Keratinocyte (primary cell): ENCODE measurements around the gene RPL26. TPM values are rescaled to one million over a fixed set of nuclear protein-coding genes. Genes with fewer than 3 reads are reported as not detected.

Source experiments
- DNase-seq: peaks from one replicate; pipeline ENCODE4 v3.0.0-alpha.2; 2011; ENCODE audit warnings: low read depth, missing footprints, low spot score
- FAIRE-seq: peaks from 2 replicates; lab custom pipeline; 2011; peaks lifted over from hg19 to GRCh38; lab: Jason Lieb, UNC
- H2AFZ ChIP-seq: 2 replicates; pipeline ENCODE4 v1.6.0; 2012; ENCODE audit warnings: low read length, control low read depth, inconsistent platforms; ENCODE audit not compliant: control insufficient read depth
- H3K27ac ChIP-seq: 2 replicates; pipeline ENCODE4 v1.5.1; 2011; ENCODE audit warnings: low read length; ENCODE audit not compliant: control insufficient read depth, insufficient read depth
- H3K27me3 ChIP-seq: 3 replicates; pipeline ENCODE4 v1.6.0; 2011; ENCODE audit warnings: low read length; ENCODE audit not compliant: control insufficient read depth, insufficient read depth; ENCODE audit errors: extremely low read depth
- H3K36me3 ChIP-seq, 2 experiments: 2 replicates in 1 of 2; 3 replicates in 1 of 2; pipeline ENCODE4 v1.5.1; 2011; ENCODE audit warnings: low read length in 2 of 2, mild to moderate bottlenecking in 1 of 2; ENCODE audit not compliant: control insufficient read depth in 2 of 2, insufficient read depth in 2 of 2; ENCODE audit errors: extremely low read depth in 1 of 2
- H3K4me1 ChIP-seq: 3 replicates; pipeline ENCODE4 v1.5.1; 2011; ENCODE audit warnings: low read length; ENCODE audit not compliant: control insufficient read depth, insufficient read depth; ENCODE audit errors: extremely low read depth
- H3K4me2 ChIP-seq: 3 replicates; pipeline ENCODE4 v1.6.0; 2011; ENCODE audit warnings: low read depth, low read length; ENCODE audit not compliant: control insufficient read depth, insufficient read depth; ENCODE audit errors: extremely low read depth
- H3K4me3 ChIP-seq, 3 experiments: fragments of 200-600 bp in 1 of 3; sonication (generic) in 1 of 3; 2 replicates in 2 of 3; 3 replicates in 1 of 3; pipeline ENCODE4 v1.5.1; 2011 to 2016; ENCODE audit warnings: low read length in 3 of 3, mild to moderate bottlenecking in 3 of 3, control low read depth in 2 of 3, inconsistent platforms in 1 of 3, low read depth in 1 of 3, mixed read lengths in 1 of 3, mixed run types in 1 of 3, moderate library complexity in 1 of 3; ENCODE audit not compliant: control insufficient read depth in 2 of 3, insufficient read depth in 2 of 3; ENCODE audit errors: extremely low read depth in 1 of 3
- H3K79me2 ChIP-seq: 2 replicates; pipeline ENCODE4 v1.6.0; 2012; ENCODE audit warnings: low read length; ENCODE audit not compliant: control insufficient read depth, insufficient read depth
- H3K9ac ChIP-seq: 3 replicates; pipeline ENCODE4 v1.6.0; 2011; ENCODE audit warnings: low read length; ENCODE audit not compliant: control insufficient read depth, insufficient read depth; ENCODE audit errors: extremely low read depth
- H3K9me1 ChIP-seq: 3 replicates; pipeline ENCODE4 v1.6.0; 2011; ENCODE audit warnings: low read length; ENCODE audit not compliant: control insufficient read depth, insufficient read depth; ENCODE audit errors: extremely low read depth
- H3K9me3 ChIP-seq: 2 replicates; pipeline ENCODE4 v1.5.1; 2012; ENCODE audit warnings: low read depth, low read length; ENCODE audit not compliant: control insufficient read depth
- H4K20me1 ChIP-seq: 3 replicates; pipeline ENCODE4 v1.6.0; 2011; ENCODE audit warnings: low read length; ENCODE audit not compliant: control insufficient read depth, insufficient read depth; ENCODE audit errors: extremely low read depth
- CTCF ChIP-seq, 3 experiments: IDR thresholded peaks in 1 of 3; conservative IDR thresholded peaks in 1 of 3; optimal IDR thresholded peaks in 1 of 3; 2 replicates in 2 of 3; 3 replicates in 1 of 3; pipeline versions ENCODE3 to v1.5.1; 2011; ENCODE audit warnings: low read length in 3 of 3, mild to moderate bottlenecking in 3 of 3, moderate library complexity in 2 of 3, control low read depth in 1 of 3, inconsistent platforms in 1 of 3; ENCODE audit not compliant: insufficient read depth in 2 of 3; ENCODE audit errors: extremely low read depth in 1 of 3
- EZH2 ChIP-seq: IDR thresholded peaks from one replicate; pipeline ENCODE4 v1.6.1; 2012; ENCODE audit warnings: inconsistent platforms, mild to moderate bottlenecking, low read length, moderate library complexity
- dilution Hi-C: fragments of 300-500 bp; cut with MboI; formaldehyde crosslinking; loops from one replicate; pipeline ENCODE4 v1.7.0; 2020; ENCODE audit warnings: low sequenced_read_pairs; ENCODE audit not compliant: extremely low pct_ligation_motif_present
- polyA plus RNA-seq, 5 experiments: library from polyadenylated mRNA; depleted of rRNA in 3 of 5; stranded (reverse) in 3 of 5; stranded (forward) in 1 of 5; unstranded in 1 of 5; fragments of >200 nt; gene quantifications; 1 replicate in 1 of 5; 2 replicates in 3 of 5; 3 replicates in 1 of 5; pipeline versions ENCODE4 v1.2.1 to v1.2.3, GENCODE V29; 2011 to 2012; ENCODE audit warnings: missing spikeins in 2 of 5, low read depth in 1 of 5, low replicate concordance in 1 of 5

The RPL26 gene
- polyA plus RNA-seq, 1 donor (not counting 4 experiments of a cell fraction or from before 2014, with no cell fraction given), result 5,909 TPM

GRCh38 chr17:8359769-8360168 is 23.2 kb downstream of the RPL26 start:
- FAIRE-seq, result peak; percentile 26
- H3K9me1 ChIP-seq, result no peaks in the 10 kb centered on the region
- DNase-seq, result no peak
- no peaks in the 10 kb centered on the region for H4K20me1 ChIP-seq
- H3K4me1 ChIP-seq, result no peaks in the 10 kb centered on the region
- no peak overlapping the region for H3K9ac ChIP-seq
- no peak overlapping the region for H3K4me3 ChIP-seq
- H2AFZ ChIP-seq, result no peak overlapping the region
- TF ChIP-seq EZH2 (no peak), CTCF (optimal IDR thresholded peaks at IDR 0.05 in 1 of 3, IDR thresholded peaks at IDR 0.05 in 1 of 3, conservative IDR thresholded peaks at IDR 0.05 in 1 of 3; ENCODE audit: extremely low read depth in 1 of 3, insufficient read depth in 2 of 3, low read length in 3 of 3) (no peak)
- H3K9me3 ChIP-seq, result no peaks in the 10 kb centered on the region
- H3K27ac ChIP-seq, result no peak overlapping the region
- H3K79me2 ChIP-seq, result no peaks in the 10 kb centered on the region
- no peaks in the 10 kb centered on the region for H3K27me3 ChIP-seq
- no peak overlapping the region for H3K4me2 ChIP-seq
- dilution Hi-C loops, result no loop called here
- H3K36me3 ChIP-seq, result no peaks in the 10 kb centered on the region

- H3K9me3 ChIP-seq, result no peaks in the 10 kb centered on the region
- FAIRE-seq, result no peak
- dilution Hi-C loops, result no loop called here
Observed at GRCh38 chr17:8357910-8358309, 25.1 kb downstream of the RPL26 start.

More at GRCh38 chr17:8357910-8358309, 25.1 kb downstream of the RPL26 start:
- no peak for DNase-seq
- Histone ChIP-seq H3K9me1 (no peaks in the 10 kb centered on the region), H3K27me3 (no peaks in the 10 kb centered on the region), H2AFZ (no peak overlapping the region), H3K4me2 (no peak overlapping the region), H3K79me2 (no peaks in the 10 kb centered on the region), H3K9ac (no peak overlapping the region), H3K36me3 (no peaks in the 10 kb centered on the region), H3K27ac (no peak overlapping the region), H3K4me3 (no peak overlapping the region), H3K4me1 (no peaks in the 10 kb centered on the region), H4K20me1 (no peaks in the 10 kb centered on the region)
- TF ChIP-seq CTCF (optimal IDR thresholded peaks at IDR 0.05 in 1 of 3, IDR thresholded peaks at IDR 0.05 in 1 of 3, conservative IDR thresholded peaks at IDR 0.05 in 1 of 3; ENCODE audit: extremely low read depth in 1 of 3, insufficient read depth in 2 of 3, low read length in 3 of 3), result no peak
- no peak for TF ChIP-seq EZH2
